Stimulated activated CD4-positive, alpha-beta T cell treated with anti-CD3 and anti-CD28 coated beads, Interleukin-2, amount 100 ng/mL, for 24 hours (primary cell): Measurements from ENCODE around the gene GPER1.

Experiments
- DNase-seq, 2 donors: peaks; one replicate each; pipeline ENCODE4 v3.0.0-alpha.2; 2020

Gene GPER1

DNA sequence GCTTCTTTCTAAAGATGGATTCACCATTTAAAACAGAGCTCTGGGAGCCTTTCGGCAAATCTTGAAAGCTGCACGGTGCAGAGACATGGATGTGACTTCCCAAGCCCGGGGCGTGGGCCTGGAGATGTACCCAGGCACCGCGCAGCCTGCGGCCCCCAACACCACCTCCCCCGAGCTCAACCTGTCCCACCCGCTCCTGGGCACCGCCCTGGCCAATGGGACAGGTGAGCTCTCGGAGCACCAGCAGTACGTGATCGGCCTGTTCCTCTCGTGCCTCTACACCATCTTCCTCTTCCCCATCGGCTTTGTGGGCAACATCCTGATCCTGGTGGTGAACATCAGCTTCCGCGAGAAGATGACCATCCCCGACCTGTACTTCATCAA lies 3.7 kb downstream of the GPER1 start:
- no peak for DNase-seq

DNA sequence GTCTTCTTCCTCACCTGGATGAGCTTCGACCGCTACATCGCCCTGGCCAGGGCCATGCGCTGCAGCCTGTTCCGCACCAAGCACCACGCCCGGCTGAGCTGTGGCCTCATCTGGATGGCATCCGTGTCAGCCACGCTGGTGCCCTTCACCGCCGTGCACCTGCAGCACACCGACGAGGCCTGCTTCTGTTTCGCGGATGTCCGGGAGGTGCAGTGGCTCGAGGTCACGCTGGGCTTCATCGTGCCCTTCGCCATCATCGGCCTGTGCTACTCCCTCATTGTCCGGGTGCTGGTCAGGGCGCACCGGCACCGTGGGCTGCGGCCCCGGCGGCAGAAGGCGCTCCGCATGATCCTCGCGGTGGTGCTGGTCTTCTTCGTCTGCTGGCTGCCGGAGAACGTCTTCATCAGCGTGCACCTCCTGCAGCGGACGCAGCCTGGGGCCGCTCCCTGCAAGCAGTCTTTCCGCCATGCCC lies 4.3 kb downstream of the GPER1 start:
- DNase-seq: no peak

DNA sequence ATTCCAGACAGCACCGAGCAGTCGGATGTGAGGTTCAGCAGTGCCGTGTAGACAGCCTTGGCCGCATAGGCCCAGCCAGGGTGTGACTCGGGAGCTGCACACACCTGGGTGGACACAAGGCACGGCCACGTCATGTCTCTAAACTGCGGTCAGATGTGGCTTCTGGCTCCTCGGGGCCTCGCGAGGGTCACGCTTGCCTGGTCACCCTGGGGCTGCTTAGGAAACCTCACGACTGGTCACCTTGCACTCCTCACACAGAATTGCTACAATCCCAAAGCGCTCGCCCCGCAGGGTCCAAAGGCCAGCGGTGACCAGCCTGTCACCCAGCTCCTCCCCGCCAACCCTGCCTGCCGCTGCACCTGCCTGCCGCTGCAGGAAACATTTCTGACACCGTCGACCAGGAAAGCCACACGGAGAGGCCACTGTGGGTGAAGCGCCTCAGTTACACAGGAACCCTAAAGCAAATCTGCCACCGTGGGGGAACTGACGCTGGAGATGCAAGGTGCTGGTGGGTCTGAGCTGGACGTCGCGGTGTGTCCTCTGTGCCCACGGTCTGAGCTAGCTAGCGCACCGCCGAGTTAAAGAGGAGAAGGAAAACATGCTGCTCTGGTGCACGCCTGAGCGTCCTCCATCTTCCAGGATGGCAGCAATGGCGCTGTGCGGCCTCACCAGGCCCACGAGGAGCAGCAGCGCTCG lies 5.0 kb downstream of the GPER1 start:
- DNase-seq: no peak

GRCh38 chr7:1093502-1093843 lies 5.6 kb downstream of the GPER1 start:
- DNase-seq: no peak

- DNase-seq: no peak
Measured at GRCh38 chr7:1093916-1094508, 6.1 kb downstream of the GPER1 start.

GRCh38 chr7:1094870-1095269 lies 7.0 kb downstream of the GPER1 start:
- no peak for DNase-seq

DNA sequence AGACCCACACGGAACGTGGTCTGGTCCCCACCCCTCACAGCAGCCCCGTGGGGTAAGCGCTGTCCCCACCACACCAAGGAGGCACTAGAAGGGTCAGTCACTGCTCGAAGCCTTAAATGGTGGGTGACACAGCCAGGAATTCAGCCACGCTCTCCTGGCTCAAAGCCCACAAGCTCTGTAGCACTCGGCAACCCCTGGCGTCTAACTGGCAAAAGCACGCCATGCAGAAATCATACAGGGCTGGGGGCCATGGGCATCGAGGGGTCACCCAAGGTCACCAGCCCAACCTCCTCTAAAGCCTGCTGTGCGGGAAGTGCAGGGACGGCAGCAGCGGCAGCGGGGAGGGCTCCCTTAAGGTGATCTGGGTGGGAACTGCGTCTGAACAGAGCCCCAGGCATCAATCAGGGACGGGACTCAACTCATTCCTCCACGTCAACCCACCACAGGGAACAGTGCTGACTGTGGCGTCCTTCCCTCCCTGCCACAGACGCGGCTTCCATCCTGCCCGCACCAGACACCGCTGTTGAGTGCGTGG lies 7.8 kb downstream of the GPER1 start:
- DNase-seq: no peak

- DNase-seq: no peak
Measured at GRCh38 chr7:1096156-1097119, 8.5 kb downstream of the GPER1 start.

DNA sequence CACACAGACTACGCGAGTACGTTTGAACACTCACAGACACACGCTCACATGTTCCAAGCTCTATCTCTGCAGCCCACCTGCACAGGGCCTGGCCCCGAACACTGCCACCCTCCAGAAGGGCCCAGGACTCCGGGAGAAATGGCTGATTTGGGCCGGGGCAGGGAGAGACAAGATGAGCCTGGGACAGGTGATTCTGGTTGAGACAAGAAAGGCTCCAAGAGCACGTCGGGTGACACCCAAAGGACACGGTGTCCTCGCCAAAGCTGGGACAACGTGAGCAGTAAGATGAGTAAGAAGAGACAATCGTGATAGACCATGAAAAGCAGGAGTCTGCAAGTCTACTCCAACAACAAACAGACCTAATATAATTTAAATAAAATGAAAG lies 9.2 kb downstream of the GPER1 start:
- DNase-seq: no peak

GRCh38 chr7:1098243-1099153 lies 10.6 kb downstream of the GPER1 start:
- no peak for DNase-seq

DNA sequence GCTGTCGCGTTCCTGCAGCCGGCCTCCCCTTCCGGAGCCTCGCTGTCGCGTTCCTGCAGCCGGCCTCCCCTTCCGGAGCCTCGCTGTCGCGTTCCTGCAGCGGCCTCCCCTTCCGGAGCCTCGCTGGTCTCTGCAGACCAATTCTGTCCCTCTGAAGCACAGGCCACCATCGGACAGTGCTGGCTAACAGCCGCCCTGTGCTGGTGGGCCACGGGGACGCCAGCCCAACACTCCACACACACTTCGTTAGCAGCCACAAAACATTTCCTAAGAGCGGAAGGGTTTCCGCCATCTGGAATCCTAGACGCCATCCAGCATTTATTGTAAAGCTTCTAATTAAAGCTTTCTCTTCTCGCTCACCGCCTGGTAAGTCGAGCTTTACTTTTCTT lies 11.2 kb downstream of the GPER1 start:
- DNase-seq: no peak

- DNase-seq: no peak
Measured at GRCh38 chr7:1099637-1100036, 11.7 kb downstream of the GPER1 start.

DNA sequence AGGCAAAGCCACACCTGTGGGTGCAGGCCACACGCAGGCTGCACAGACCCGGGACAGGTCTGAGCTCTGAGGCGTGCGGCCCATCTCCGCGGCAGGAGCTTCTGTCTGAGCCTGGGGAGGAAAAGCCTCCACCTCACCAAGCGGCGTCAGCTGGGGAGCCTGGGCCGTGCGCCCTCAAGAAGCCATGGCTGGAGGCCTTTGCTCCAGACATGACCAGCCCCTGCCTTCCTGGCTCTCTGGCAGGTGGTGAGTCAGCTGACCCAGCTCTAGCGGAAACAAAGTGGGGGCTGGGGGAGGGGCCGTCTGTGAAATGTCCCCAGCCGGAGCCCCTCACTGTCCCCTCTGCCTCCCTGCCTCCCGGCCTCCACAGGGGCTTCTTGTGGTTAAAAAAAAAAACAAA lies 12.5 kb downstream of the GPER1 start:
- no peak for DNase-seq

DNA sequence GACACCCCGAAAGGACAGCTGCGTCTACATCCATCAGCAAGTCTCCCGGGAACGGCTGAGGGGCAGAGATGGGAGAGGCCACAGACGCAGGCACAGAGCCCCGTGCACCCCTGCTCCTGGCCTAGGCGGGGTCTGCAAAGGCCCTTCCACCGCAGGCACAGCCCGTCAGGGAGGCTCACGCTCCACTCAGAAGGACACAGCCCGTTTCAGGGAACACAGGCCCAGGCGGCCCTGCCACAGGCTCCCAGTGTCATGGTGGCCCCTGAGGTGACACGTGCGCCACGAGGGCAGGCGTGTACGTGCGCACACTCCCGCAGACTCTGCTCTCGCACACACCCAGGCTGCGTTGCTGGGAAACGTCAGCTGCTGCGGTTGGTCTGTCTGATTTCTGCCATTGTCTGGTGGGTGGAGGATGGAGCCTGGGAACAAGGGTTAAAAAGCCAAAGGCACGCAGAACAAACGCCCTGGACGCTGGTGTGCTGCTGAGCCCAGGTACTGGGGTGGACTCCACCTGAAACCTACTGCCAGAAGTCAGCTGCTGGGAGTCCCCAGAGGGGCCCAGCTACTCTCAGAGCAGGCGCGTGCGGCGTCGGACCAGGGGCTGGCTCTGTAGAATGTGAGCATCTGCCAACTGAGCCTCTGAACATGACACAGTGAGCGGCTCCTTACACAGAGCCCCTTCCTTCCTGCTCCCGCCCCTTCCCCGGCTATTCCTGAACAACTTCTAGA lies 13.1 kb downstream of the GPER1 start:
- DNase-seq: no peak

GRCh38 chr7:1101563-1102431 lies 13.9 kb downstream of the GPER1 start:
- no peak for DNase-seq

DNA sequence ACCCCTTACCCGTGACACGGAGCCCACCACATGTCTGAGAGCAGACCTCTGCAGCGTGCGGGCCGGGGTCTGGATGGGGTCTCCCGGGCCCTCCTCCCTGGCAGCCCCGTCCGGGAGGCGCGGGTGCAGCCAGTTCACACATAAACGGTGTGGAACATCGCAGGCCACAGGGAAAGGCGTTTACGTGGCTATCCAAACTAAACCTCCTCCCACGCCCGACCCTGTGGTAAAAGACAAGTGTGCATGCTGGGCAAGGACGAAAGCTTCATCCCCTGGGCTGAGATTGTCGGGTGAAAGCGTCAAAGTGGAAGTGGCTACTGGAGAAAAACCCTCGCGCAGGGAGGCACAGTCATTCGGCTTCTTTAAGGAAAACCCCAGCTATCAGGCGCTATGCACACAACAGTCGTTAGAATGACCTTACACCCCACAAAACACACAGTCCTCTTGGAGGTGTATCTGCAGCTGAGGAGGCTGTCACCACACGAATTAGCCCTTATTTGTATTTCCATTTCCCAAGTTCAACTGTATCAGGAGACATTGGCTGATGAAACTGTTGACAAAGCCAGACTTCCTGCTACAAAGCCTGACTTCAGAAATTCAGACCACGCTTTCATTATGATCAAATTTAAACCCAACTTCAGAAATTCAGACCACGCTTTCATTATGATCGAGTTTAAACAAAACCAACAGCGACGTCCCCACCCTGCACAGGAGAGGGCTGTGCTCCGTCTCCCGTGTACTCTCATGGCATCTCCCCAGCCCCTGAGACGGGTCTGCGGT lies 15.3 kb downstream of the GPER1 start:
- DNase-seq: peak; percentile 20 to 31

DNA sequence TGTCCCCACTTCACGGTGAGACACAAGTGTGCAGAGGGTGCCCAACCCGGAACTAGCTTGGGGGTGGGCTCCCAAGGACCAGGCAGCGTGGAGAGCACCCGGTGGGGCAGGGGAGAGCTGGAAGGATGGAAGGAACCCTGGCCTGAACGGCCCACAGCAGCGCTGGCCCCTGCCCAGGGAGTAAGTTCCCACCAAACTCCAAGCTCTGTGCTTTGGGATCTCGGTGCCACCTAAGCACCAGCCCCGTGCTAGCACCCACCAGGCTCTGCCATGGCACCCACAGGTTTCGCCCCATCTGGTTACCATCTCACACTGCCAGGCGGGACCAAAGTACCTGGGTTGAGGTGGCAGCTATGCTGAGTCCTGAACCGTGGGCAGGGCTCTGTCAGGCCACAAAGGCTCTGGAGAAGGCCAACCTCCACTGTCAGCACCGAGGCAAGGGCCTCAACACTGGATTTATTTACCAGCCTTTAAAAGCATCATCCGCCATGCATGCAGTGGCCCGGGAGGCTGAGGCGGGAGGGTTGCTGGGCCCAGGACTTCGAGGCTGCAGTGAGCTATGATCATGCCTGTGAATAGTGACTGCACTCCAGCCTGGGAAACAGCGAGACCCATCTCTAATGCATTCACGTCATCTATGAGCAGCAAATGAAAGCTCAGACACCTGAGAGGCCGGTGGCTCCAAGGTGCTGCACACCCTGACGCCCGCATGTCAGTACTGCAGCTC lies 16.0 kb downstream of the GPER1 start:
- no peak for DNase-seq

- no peak for DNase-seq
Measured at GRCh38 chr7:1104516-1105179, 16.7 kb downstream of the GPER1 start.

DNA sequence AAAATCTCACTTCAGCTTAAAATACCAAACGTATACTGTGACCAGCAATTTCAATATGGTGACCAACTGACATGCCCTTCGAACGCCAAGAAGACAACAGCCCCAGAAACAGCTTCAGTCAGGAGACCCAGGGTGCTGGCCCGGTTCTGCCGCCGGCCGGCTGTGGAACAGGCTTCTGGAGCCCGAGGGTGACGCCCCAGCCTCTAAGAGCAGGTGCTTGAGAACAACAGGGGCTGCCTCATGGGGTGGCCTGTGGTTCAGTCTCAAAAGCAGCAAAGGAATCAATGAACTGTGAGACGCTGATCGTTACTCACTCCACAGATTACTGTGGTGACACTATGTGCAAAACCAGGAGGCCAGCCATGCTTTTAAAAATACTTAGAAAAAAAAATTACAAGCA lies 17.3 kb downstream of the GPER1 start:
- no peak for DNase-seq
